H9 (cell line): Measurements from ENCODE around the gene ITIH6. TPM values are rescaled to one million over a fixed set of nuclear protein-coding genes. Genes with fewer than 3 reads are reported as not detected.

Experiments
- DNase-seq: peaks from one replicate; pipeline ENCODE4 v3.0.0-alpha.2; 2017
- H2AFZ ChIP-seq: one replicate; pipeline ENCODE4 v1.6.1; 2013; ENCODE audit warnings: mild to moderate bottlenecking, low read length, control low read depth, moderate library complexity
- H2AK5ac ChIP-seq: 2 replicates; pipeline ENCODE4 v1.6.1; 2013; ENCODE audit warnings: low read length, control low read depth, mixed read lengths; ENCODE audit not compliant: insufficient read length
- H2BK120ac ChIP-seq: one replicate; pipeline ENCODE4 v1.6.1; 2013; ENCODE audit warnings: low read depth, mild to moderate bottlenecking, low read length, control low read depth, inconsistent platforms; ENCODE audit not compliant: poor library complexity, severe bottlenecking
- H2BK12ac ChIP-seq: 2 replicates; pipeline ENCODE4 v1.6.1; 2013; ENCODE audit warnings: low read length, control low read depth, mixed read lengths, low read depth; ENCODE audit not compliant: insufficient read length
- H2BK15ac ChIP-seq: 2 replicates; pipeline ENCODE4 v1.6.1; 2013; ENCODE audit warnings: low read depth, low read length, control low read depth
- H2BK20ac ChIP-seq: one replicate; pipeline ENCODE4 v1.6.1; 2013; ENCODE audit warnings: low read depth, mild to moderate bottlenecking, low read length, control low read depth, inconsistent platforms; ENCODE audit not compliant: poor library complexity, severe bottlenecking
- H2BK5ac ChIP-seq: 2 replicates; pipeline ENCODE4 v1.6.1; 2013; ENCODE audit warnings: low read length, control low read depth, mixed read lengths; ENCODE audit not compliant: insufficient read length
- H3K14ac ChIP-seq: 2 replicates; pipeline ENCODE4 v1.6.1; 2013; ENCODE audit warnings: low read length, control low read depth; ENCODE audit not compliant: insufficient read depth
- H3K18ac ChIP-seq: 2 replicates; pipeline ENCODE4 v1.6.1; 2013; ENCODE audit warnings: low read depth, mild to moderate bottlenecking, mixed read lengths, low read length, control low read depth; ENCODE audit not compliant: insufficient read length
- H3K23ac ChIP-seq: 2 replicates; pipeline ENCODE4 v1.6.1; 2013; ENCODE audit warnings: low read length, control low read depth, mixed read lengths, low read depth; ENCODE audit not compliant: insufficient read length
- H3K23me2 ChIP-seq: 2 replicates; pipeline ENCODE4 v1.6.1; 2013; ENCODE audit warnings: low read depth, mild to moderate bottlenecking, mixed read lengths, low read length, control low read depth; ENCODE audit not compliant: insufficient read length, poor library complexity, severe bottlenecking
- H3K27ac ChIP-seq: 2 replicates; pipeline ENCODE4 v1.5.1; 2013; ENCODE audit warnings: low read length, control low read depth, mixed read lengths, low read depth; ENCODE audit not compliant: insufficient read length
- H3K27me3 ChIP-seq: 2 replicates; pipeline ENCODE4 v1.6.1; 2013; ENCODE audit warnings: low read length, control low read depth, inconsistent platforms; ENCODE audit not compliant: insufficient read depth
- H3K4ac ChIP-seq: 2 replicates; pipeline ENCODE4 v1.6.1; 2013; ENCODE audit warnings: low read depth, mild to moderate bottlenecking, control low read depth, inconsistent platforms, low read length, moderate library complexity
- H3K4me1 ChIP-seq: 2 replicates; pipeline ENCODE4 v1.6.1; 2013; ENCODE audit warnings: low read length, control low read depth, inconsistent platforms; ENCODE audit not compliant: insufficient read depth
- H3K4me2 ChIP-seq: 2 replicates; pipeline ENCODE4 v1.6.1; 2013; ENCODE audit warnings: low read length, control low read depth, mixed read lengths; ENCODE audit not compliant: insufficient read length, insufficient read depth
- H3K56ac ChIP-seq: 2 replicates; pipeline ENCODE4 v1.6.1; 2013; ENCODE audit warnings: low read depth, mild to moderate bottlenecking, mixed read lengths, low read length, control low read depth; ENCODE audit not compliant: insufficient read length
- H3K79me1 ChIP-seq: 2 replicates; pipeline ENCODE4 v1.6.1; 2013; ENCODE audit warnings: low read depth, mild to moderate bottlenecking, moderate library complexity, low read length, control low read depth, inconsistent platforms; ENCODE audit not compliant: insufficient read depth, poor library complexity, severe bottlenecking
- H3K79me2 ChIP-seq: 2 replicates; pipeline ENCODE4 v1.6.1; 2013; ENCODE audit warnings: low read length, control low read depth, inconsistent platforms; ENCODE audit not compliant: insufficient read depth
- H3K9ac ChIP-seq: 2 replicates; pipeline ENCODE4 v1.6.1; 2013; ENCODE audit warnings: low read length, control low read depth, mixed read lengths; ENCODE audit not compliant: insufficient read length; ENCODE audit errors: extremely low read depth
- H3K9me3 ChIP-seq: one replicate; pipeline ENCODE4 v1.6.1; 2013; ENCODE audit warnings: low read depth, low read length, inconsistent platforms; ENCODE audit not compliant: control insufficient read depth
- H3T11ph ChIP-seq: one replicate; pipeline ENCODE4 v1.6.1; 2013; ENCODE audit warnings: mild to moderate bottlenecking, low read length, control low read depth, inconsistent platforms
- H4K20me1 ChIP-seq: one replicate; pipeline ENCODE4 v1.6.1; 2013; ENCODE audit not compliant: control insufficient read depth, insufficient read length, insufficient read depth
- H4K5ac ChIP-seq: 2 replicates; pipeline ENCODE4 v1.6.1; 2013; ENCODE audit warnings: low read depth, mild to moderate bottlenecking, mixed read lengths, low read length, control low read depth; ENCODE audit not compliant: insufficient read length
- H4K8ac ChIP-seq: replicated peaks from 2 replicates; pipeline ENCODE4 v1.6.1; 2013; ENCODE audit warnings: low read length, control low read depth, mixed read lengths, low read depth; ENCODE audit not compliant: insufficient read length
- H4K91ac ChIP-seq: 2 replicates; pipeline ENCODE4 v1.6.1; 2013; ENCODE audit warnings: low read depth, mild to moderate bottlenecking, moderate library complexity, mixed read lengths, low read length, control low read depth; ENCODE audit not compliant: insufficient read length
- H3K27ac Mint-ChIP-seq, 3 experiments: 2 replicates in 2 of 3; 3 replicates in 1 of 3; pipeline ENCODE4 v1.8.0; 2020 to 2021; ENCODE audit warnings: mixed read lengths in 3 of 3, mild to moderate bottlenecking in 1 of 3, moderate library complexity in 1 of 3
- H3K27me3 Mint-ChIP-seq: 2 replicates; pipeline ENCODE4 v1.8.0; 2021; ENCODE audit warnings: low read depth, mild to moderate bottlenecking, moderate library complexity, mixed read lengths
- H3K36me3 Mint-ChIP-seq, 3 experiments: 2 replicates in 2 of 3; 3 replicates in 1 of 3; pipeline ENCODE4 v1.8.0; 2020 to 2021; ENCODE audit warnings: low read depth in 3 of 3, mixed read lengths in 3 of 3; ENCODE audit not compliant: insufficient read depth in 1 of 3
- H3K4me1 Mint-ChIP-seq, 2 experiments: 2 replicates each; pipeline ENCODE4 v1.8.0; 2020; ENCODE audit warnings: mixed read lengths in 2 of 2
- H3K4me3 Mint-ChIP-seq, 2 experiments: 2 replicates in 1 of 2; 3 replicates in 1 of 2; pipeline ENCODE4 v1.8.0; 2020 to 2021; ENCODE audit warnings: mild to moderate bottlenecking in 2 of 2, mixed read lengths in 2 of 2, moderate library complexity in 1 of 2
- H3K9me3 Mint-ChIP-seq, 2 experiments: 2 replicates in 1 of 2; 3 replicates in 1 of 2; pipeline ENCODE4 v1.8.0; 2020; ENCODE audit warnings: mild to moderate bottlenecking in 2 of 2, mixed read lengths in 2 of 2, moderate library complexity in 1 of 2
- WGBS: extraction: QIAGEN DNeasy Blood & Tissue Kit; methylation state at CpG from one replicate; pipeline ENCODE4 v1.1.7; 2013; ENCODE audit warnings: missing lambda C conversion rate, low lambda C conversion rate, mixed read lengths; ENCODE audit not compliant: insufficient read length; ENCODE audit errors: extremely low coverage; 5-methylcytosine and 5-hydroxymethylcytosine counted together
- total RNA-seq: library from RNA; stranded (reverse); gene quantifications from 2 replicates; pipeline ENCODE4 v1.2.1, GENCODE V29; 2021
- TF ChIP-seq, protein P1 (sequence below): fragments of 200-600 bp; sonication (generic); conservative IDR thresholded peaks from 3 replicates; pipeline ENCODE4 v1.8.0; 2021; ENCODE audit warnings: antibody characterized with exemption, mild to moderate bottlenecking

ITIH6 gene
- total RNA-seq, 1 experiment from 2014 or later, result not detected

DNA sequence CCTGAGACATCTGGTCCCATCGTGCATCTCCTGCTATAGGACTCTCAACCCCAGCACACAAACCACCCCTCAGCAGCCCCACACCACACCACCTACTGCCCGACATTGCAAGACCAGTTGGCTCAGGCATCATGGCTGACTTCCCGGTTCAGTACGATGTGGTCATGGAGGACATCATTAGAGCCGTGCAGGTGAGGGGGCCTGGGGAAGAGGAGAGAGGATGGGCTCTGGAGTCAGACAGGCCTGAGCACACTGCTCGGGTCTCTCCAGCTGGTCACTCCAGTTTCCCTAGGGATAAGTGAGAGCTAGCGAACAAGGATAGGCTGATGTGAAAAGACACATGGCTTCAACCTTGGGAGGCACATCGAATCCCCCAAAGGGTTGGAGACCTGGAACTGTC, 26.7 kb upstream of the ITIH6 start:
- TF ChIP-seq, protein P1, sequence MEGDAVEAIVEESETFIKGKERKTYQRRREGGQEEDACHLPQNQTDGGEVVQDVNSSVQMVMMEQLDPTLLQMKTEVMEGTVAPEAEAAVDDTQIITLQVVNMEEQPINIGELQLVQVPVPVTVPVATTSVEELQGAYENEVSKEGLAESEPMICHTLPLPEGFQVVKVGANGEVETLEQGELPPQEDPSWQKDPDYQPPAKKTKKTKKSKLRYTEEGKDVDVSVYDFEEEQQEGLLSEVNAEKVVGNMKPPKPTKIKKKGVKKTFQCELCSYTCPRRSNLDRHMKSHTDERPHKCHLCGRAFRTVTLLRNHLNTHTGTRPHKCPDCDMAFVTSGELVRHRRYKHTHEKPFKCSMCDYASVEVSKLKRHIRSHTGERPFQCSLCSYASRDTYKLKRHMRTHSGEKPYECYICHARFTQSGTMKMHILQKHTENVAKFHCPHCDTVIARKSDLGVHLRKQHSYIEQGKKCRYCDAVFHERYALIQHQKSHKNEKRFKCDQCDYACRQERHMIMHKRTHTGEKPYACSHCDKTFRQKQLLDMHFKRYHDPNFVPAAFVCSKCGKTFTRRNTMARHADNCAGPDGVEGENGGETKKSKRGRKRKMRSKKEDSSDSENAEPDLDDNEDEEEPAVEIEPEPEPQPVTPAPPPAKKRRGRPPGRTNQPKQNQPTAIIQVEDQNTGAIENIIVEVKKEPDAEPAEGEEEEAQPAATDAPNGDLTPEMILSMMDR, result no peak
- H4K91ac ChIP-seq, result no peak overlapping the region

More for the DNA sequence above, 26.7 kb upstream of the ITIH6 start:
- Mint-ChIP-seq H3K4me3 (no peak overlapping the region), H3K27me3 (peaks cover 5% of the 10 kb centered on the region), H3K9me3 (peaks cover 56 to 66% of the 10 kb centered on the region in 2 experiments), H3K27ac (no peak overlapping the region; a peak in 1 of 7 replicates), H3K4me1 (peaks cover 0 to 6% of the 10 kb centered on the region in 2 experiments; a peak in 1 of 4 replicates), H3K36me3 (peaks cover 0 to 8% (median 0%) of the 10 kb centered on the region in 3 experiments; a peak in 3 of 7 replicates)
- Histone ChIP-seq H3K79me2 (no peaks in the 10 kb centered on the region), H3K23me2 (no peaks in the 10 kb centered on the region), H3K27ac (no peak overlapping the region), H2BK120ac (no peak overlapping the region), H3K79me1 (no peaks in the 10 kb centered on the region), H3T11ph (no peak overlapping the region), H2BK5ac (no peak overlapping the region), H2AK5ac (no peak overlapping the region), H2BK20ac (no peak overlapping the region), H3K9ac (no peak overlapping the region), H4K5ac (no peak overlapping the region), H3K18ac (no peak overlapping the region), H3K27me3 (no peaks in the 10 kb centered on the region), H4K8ac (no peak overlapping the region), H3K14ac (no peak overlapping the region), H3K4me1 (no peaks in the 10 kb centered on the region), H2AFZ (no peak overlapping the region), H2BK12ac (no peak overlapping the region), H4K20me1 (no peaks in the 10 kb centered on the region), H3K9me3 (peaks cover 33% of the 10 kb centered on the region), H2BK15ac (no peak overlapping the region), H3K23ac (no peak overlapping the region), H3K56ac (no peak overlapping the region), H3K4me2 (no peak overlapping the region), H3K4ac (no peak overlapping the region)
- DNase-seq, result no peak
- WGBS, result no CpG with 5 or more reads among the region's 8 CpGs
